DOHH2 (cell line): ENCODE measurements around the gene CAPN12.
"Not testable (repeated sequence)": the region's sequence is repeated elsewhere in the genome, so short reads cannot be mapped to it uniquely, and the experiment has no call there.

ENCODE experiments used
- CTCF ChIP-seq: fragments of 200-600 bp; sonication (generic); IDR thresholded peaks from one replicate; pipeline ENCODE4 v1.5.1; 2014; ENCODE audit warnings: antibody characterized with exemption, mild to moderate bottlenecking, low read depth, low read length; ENCODE audit not compliant: poor library complexity, severe bottlenecking
- EZH2phosphoT487 ChIP-seq: fragments of 200-600 bp; sonication (generic); IDR thresholded peaks from 2 replicates; pipeline ENCODE4 v1.6.1; 2017; ENCODE audit warnings: borderline replicate concordance, mild to moderate bottlenecking, antibody characterized with exemption, low read length, moderate library complexity, mixed read lengths

GRCh38 chr19:38786061-38786460 is 41.8 kb upstream of the CAPN12 start:
- TF ChIP-seq CTCF, EZH2phosphoT487: not testable (repeated sequence)
